C4-2B (cell line): ENCODE results near the gene NUDT4.

Experiments
- CTCF ChIP-seq: fragments of 450-650 bp; conservative IDR thresholded peaks from 2 replicates; pipeline ENCODE4 v1.5.1; 2017; ENCODE audit warnings: mild to moderate bottlenecking
- ZFX ChIP-seq: fragments of 450-650 bp; IDR thresholded peaks from 2 replicates; pipeline ENCODE4 v1.6.1; 2017

- no peak for TF ChIP-seq CTCF
- no peak for TF ChIP-seq ZFX
Measured at GRCh38 chr12:93440043-93440835, 62.5 kb downstream of the NUDT4 start.
